CD4-positive, alpha-beta T cell treated with Interleukin-17A for 4 hours (primary cell): ENCODE data around the gene AIP.

ENCODE experiments used
- DNase-seq: peaks from one replicate; pipeline ENCODE4 v3.0.0-alpha.2; 2020; ENCODE audit warnings: mixed read lengths

Gene AIP

DNA sequence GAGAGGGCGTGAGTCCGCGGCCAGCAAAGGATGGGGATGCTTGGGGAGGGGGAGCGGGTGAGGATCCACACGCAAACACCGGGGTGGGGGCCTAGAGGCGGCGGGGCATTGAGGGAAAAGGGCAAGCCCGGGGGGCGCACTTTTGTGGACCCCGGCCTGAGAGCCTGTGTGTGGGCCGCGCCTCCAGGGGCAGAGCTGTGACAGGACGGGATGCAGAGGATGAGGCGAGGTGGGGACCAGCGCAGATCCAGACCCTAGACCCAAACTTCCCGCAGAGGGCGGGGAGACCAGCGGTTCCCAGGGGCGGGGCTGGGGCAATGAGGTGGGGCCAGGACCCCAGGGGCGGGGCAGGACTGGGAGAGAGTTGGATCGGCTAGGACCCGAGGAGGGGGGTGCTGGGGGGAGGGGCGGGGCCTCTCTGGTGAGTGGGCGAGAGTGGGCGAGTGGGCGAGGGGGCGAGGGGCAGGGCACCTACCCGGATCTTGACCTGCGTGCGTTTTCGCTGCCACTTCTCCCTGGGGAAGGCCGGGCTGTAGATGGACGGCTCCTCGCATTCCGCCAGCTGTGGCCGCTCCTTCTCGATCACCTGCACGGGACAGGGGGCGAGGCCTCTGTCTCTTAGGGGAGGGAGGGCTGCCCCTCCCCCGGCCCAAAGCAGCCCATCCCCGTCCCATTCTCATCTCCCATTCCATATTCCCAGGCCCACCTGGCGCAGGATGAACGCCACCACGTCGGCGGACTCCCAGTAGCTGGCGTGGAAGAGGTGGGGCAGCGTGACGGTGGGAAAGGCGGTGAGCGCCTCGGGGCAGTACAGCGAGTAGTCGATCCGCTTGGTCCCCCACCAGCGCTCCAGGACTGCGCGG is 11.8 kb downstream of the AIP start:
- DNase-seq, result no peak

DNA sequence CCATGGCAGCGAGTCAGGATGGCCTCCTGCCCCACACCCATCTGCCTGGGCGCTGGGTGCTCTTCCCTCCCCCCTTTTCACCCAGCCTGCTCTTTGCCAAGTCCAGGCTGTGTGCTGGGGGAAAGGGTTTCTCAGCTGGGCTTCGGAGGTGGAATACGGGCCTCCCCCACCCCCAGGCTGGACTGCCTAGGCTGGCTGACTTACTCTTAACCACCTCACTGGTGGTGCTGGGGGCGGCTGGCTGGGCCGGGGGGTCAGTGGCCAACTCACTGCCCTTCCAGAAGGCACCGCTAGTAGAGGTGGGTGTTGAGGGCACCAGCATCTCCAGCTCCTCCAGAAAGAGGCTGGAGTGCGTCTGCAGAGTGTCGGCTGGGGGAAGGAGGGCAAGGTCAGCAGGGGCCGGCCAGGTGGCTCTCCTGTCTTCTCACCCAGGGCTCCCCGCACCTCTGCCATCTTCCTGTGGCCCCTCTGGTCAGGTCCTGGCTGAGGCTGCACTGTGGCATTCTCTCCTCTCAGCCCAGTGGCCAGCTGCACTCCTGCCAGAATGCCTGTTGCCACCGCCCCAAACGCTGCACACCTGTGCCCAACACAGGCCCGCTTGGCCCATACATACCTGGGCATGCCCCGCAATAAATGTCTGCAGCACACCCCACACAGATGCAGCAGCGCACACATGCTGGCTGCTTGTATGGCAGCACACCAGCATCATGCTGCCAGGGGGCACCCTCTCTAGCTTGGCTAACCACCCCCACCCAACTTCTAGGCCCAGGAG is 12.6 kb downstream of the AIP start:
- DNase-seq, result no peak

DNA sequence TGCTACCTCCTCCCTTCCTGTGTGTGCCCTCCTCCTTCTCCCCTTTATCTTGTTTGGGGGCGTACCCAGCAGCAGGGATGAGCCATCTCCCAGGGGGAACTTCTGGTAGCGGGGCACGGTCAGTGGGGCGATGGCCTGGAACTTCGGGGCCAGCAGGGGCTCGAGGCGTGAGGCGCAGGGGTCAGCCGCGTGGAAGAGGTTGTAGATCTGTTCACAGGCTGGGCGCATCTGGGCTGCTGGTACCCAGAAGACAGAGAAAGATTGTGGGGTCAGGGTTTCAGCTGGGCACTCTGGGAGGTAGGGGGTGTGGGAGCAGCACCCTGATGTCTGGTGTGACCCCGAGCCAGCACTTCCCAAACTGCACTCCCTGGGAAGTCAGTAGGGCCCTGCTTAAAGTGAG is 13.3 kb downstream of the AIP start:
- no peak for DNase-seq

DNA sequence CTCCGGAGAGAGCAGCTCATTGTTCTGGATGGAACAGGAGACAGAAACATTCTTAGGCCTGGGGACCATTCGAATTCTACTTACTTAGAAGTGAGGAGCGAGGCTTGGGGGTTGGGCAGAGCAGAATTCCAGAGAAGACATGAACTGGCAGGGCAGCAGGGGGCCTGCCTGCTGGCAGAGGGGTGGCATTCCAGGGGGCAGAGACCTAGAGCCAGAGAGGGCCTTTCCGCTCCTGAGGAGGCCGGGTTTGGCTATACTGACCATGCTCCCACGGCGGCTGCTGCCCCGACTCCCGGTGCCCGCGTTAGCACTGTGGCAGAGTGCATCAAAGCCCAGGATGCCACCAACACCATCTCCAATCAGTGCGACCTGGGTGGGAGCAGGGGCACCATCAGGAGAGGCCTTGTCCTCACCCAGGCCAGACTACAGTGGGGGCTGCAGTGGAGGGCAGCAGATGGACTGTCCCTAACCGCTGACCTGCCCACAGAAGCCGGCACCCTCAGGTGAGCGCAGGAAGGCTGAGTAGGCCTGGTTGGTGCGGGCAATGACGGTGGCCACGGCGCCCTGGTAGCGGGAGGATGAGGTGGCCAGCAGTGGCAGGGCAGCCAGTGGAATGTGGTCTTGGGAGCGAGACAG is 14.9 kb downstream of the AIP start:
- DNase-seq, result no peak

DNA sequence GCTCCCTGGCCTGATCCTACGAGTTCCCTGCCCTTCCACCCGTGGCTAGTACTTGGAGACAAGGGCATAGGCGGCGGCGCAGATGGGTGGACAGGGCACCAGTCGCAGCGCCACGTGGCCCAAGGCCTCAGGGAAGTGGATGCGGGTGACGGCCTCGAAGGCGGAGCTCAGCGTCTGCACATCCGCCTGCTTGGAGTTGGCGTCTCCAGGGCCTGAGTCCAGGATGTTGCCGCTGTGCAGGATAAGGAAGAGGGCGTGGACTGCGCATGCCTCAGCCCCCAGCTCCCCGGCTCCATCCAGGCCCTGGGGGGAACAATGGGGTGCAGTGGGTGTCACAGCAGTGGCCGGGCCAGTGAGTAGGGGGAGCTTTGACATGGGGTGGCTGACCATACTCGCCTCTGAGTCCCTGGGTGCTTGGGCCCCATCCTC is 15.7 kb downstream of the AIP start:
- no peak for DNase-seq

DNA sequence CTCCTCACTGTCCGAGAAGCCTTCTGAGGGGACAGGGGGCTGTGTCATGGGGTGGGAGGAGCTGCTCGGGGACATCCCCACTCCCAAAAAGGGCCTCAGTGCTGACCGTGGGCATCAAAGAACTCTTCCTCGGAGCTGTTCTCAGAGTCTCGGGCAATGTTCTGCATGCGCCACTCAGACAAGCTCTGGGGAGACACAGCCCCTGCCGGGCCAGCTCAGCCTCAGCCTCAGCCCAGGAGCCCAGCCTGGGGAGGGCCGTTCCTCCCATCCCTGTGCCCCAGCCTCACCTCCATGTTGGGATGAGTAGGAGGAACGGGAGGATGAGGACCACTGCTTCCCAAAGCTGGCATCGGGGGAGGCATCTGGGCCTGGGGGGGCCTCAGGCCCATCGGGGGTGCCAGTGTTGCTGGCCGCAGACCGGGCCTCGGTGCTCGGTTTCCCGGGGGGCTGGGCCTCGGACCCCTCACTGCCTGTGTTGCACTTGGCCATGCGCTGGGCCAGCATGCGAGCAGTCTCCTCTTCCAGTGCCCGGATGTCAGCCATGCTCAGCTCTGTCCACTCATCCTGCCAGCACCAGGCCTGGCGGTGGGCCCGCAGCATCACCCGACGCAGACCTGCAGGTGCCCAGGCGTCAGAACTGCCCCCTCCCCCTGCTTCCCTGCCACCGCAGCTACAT is 17.1 kb downstream of the AIP start:
- no peak for DNase-seq

DNA sequence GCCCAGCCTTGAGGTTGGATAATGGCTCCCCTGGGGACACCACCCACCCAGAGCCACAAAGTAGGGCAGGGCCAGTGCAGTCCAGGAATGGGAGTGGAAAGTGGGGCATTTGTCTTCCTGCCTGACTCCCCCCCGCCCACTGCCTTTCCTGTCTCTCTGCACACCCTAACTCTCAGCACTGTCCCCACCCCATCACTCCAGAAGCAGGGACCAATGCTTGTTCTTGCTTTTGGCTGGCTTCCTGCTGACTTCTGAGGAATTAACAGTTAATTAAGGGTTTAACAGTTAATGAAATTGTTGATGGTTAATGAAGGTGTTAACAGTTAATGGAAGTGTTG is 17.6 kb downstream of the AIP start:
- no peak for DNase-seq

DNA sequence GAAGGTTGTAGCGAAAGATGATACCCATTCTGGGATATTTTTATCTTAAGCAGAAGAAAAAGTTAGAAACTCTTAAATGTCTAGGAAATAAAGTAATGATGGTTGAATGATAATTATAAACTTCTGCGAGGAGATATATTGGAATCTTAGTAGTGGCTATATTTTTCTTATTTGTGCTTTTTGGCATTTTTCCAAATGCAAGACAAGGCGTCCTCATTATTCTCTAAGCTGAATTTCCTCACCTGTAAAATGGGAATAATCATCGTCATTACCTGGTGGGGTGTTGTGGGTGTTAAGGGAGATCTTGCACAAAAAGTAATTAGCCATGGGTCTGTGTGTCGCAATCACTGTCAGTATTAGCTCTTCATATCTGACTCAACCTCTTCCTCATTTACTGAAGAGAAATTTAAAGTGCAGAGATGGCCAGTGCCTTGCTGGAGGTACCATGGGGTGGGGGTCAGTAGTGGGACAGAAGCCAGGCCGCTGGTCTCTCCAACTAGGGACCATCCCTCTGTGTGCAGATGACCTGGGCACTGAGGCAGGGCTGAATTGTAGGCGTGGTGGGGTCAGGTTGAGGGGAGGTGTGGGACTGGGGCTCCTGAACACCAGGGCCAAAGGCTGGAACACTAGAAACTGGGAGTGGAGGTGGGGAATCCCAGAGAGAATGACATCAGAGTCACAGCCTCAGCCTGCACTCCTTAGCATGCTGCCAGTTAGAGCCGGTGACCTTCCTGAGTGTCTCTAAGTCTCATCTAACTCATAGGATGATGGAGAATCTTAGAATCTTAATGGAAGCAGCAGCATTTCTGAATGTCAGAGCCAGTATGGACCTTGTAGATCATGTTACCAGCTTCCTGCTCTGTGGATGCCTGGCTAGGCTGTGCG is 18.2 kb downstream of the AIP start:
- DNase-seq, result no peak

DNA sequence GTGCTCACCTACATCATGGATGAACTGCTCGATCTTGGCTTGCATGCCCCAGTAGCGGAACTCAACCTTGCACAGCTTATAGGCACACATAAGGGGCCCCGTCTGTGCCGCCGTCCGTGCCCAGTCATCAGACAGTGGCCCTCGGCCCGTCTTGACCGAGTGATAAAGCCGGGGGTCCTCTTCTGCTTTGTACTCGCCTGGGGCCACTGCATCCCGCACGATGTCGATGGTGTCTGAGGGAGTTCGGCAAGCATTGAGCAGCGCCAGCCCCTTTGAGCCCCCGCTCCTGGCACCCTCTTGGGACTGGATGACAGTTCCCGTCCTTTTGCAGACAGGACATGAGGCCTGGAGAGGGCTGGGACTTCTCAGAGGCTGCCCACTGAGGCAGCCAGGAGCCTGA is 19.0 kb downstream of the AIP start:
- DNase-seq, result no peak

DNA sequence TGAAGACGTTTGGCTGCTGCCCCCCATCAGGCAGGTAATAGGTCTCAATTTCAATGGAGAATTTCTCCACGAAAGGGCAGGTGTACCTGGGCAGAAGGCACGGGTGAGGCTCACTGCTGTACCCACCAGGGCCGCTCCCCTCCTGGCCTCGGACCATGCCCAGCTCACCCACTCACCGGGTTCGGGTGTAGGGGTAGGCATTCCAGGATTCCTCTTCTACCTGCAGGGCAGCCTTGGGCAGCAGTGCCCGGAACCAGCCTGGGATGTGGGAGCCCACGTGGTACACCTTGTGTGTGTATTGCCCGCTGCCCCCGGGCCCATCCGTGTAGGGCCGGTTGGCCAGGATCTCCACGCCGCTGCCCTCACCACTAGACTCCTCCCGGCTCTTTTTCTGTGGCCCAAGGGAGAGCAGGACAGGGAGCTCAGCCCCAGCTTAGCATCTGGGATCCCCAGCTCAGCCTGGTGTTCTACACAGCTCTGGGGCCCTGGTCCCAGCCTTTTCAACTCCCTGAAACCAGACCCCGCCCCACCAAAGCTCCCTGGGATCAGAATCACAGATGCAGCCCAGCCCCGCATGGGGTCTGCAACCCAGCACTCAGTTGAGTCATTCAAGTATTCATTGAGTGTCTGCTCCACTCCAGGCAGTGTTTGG is 19.6 kb downstream of the AIP start:
- no peak for DNase-seq

DNA sequence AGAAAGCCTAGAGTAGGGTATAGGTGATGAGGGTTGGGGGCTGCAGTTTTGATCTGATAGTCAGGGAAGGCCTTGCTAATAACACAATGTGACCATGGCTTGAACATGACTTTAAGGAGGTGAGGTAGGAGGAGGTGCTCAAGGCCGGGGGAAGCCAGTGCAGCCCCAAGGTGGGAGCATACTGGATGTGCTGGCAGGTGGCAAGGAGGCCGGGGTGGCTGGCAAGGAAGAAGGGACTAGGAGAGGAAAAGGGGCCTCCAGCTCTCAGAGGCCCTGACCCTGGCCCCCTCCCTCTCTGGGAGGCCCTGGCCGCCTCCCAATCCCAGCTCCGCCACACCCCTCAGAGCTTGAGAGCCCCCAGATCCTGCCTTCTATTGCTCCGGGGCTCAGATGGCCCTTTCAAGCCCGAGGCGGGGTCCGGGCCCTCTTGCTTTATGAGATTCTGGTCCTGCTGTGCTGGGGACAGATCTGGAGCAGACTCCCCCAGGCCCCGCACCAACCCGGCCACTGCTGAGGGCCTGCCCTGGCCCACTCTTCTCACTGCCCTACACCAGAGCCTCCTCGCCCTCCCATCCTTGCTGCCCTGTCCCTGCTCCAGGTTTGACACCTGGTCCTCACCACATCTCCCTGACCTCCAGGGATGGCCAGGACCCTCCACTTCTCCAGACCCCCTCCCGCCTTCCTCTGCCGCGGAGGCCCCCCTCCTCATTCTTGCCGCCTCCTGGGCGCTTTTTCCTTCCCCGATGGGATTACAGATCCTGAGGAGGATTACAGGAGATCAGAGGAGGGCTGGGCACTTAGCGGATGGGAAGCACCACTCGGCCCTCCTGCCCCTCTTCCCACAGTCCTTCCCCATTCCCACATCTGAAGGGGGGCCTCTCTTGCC is 20.5 kb downstream of the AIP start:
- DNase-seq, result no peak

DNA sequence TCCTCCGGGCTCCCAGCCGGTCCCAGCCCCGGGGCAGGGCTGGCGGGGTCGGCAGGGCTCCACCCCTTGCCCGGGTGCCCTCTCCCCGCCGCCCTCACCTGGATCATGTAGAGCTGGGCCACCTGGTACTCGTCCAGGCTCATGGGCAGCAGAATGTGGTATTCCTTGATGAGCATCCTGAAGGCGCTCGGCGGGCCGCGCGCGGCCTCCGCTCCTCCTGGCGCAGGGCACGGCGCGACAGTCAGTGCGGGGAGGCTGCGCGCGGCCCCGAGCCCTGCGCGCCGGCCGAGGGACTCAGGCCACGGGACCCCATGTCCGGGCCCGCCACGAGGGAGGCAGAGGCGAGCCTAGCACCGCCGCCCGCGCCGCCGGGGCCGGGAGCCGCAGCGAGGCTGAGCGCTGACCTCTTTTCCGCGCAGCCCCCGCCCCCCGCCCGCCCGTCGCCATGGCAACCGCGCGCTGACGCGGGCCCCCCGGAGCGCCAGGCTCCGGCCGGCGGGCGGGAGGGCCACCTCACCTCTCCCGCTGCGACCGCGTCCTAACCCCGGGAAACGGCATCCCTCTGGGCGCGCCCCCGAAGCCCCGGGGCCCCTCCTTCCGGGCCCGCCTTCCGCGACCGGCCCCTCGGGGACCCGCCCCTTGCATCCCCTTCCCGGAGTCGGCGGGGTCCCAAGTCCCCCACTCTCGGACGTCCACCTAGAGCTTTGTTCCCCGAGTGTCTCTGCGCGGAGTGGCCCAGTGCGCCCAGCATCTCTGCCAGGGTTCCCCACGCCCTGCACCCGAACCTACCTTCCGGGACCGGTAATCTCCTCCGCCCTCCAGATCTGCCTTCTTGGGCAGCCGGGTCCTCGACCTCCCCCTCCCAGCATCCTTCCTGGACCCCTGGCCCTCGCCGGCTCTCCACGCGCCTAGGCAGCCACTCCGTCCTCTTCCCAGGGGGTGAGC is 21.5 kb downstream of the AIP start:
- DNase-seq, result peak; percentile 48

DNA sequence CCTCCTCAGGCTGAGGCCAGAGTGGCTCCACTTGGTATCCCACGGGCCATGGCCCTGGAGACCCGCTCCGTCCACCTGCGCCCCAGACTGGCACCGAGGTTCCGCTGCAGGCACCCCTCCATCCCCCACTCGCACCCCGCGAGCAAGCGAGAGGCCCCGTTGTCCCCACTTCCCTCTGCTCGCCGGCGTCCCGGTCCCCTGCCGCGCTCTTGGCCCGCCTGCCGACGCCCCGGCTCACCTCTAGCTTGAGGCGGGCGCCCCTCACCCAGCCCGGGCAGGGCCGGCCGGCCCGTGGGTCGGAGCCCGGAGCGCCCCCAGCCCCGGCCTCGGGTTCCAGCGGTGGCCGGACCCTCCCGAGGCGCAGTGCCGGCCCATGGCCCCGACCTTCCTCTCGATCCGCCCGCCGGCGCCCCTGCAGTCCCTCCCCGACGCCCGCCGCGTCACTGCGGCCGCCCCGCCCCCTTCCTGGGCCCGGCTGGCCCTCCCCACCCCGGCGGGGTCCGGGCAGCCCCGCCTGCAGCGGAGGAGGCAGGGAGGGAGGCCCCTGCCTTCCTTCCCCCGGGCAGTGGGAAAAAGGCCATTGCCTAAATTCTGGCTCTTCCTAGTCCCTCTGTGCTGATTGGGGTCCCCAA is 22.2 kb downstream of the AIP start, which contains the start of gene PITPNM1:
Gene PITPNM1 (minus strand): TSS at position 414 of the 632 bp plus-strand sequence. CDS start 1,183 bp downstream, outside the sequence.
- peak; percentile 85 for DNase-seq

DNA sequence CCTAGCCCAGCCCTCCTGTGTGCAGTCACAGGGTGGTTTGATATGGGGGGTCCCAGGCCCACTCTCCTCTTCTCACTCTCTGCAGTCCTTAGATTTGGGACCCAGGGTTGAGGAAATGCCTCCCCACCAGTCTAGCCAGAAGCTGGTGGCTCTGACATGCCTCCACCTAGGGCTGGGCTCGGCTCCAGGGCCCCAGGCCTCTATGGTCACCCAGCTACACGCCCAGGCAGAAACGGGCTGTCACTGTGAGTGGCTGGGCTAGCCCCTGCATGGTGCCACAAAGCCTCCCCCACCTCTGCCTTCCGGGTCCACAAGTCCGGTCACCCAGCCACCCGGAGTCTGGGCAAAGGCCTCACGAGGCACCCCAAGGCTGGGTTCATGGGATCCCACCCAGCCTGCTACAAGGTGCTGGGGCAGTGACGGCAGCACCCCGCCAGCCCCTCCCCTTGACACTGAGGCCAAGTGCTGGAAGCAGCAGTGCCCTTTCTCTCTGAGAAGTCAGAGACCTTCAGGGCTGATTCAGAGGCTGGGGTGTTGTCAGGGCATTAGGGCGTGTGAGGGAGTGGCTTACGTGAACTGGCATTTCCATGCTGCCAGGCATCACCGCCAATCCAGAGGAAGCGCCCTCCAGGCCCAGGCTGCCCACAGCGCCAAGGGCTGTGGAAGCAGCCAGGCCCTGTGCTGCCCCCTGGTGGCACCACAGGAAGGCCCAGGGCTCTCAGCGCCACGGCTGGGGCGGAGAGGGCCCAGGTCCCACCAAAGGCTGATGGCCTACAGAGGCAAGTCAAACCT is 23.0 kb downstream of the AIP start:
- DNase-seq, result peak; percentile 92

DNA sequence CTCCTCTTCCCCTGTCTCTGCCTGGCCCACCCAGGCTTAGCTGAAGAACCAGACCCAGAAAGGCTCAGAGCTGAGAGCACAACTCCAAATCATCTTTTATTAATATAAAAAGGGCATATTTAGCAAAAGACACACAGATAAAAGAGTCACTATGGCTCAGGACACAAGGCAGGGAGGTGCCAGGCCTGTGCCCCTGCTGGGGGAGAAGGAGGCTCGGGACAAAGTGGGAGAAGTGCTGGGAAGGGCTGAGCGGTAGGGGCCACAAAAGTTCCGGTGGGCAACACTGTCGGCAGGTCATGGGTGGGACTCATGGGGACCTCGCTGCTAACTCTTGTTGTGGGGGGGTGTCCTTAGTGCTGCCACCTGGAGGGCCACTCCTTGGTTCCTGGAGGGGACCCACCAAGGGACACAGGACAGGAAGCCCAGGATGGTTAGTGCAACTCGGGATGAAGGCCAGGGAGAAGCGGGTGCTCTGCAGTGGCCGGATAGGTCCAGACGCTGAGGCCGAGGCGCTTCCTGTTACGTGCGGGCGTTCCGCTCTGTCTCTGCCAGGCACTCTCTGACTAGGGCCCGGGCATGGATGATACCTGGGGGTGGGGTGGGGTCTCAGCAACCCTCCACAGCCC is 23.7 kb downstream of the AIP start:
- DNase-seq, result no peak

DNA sequence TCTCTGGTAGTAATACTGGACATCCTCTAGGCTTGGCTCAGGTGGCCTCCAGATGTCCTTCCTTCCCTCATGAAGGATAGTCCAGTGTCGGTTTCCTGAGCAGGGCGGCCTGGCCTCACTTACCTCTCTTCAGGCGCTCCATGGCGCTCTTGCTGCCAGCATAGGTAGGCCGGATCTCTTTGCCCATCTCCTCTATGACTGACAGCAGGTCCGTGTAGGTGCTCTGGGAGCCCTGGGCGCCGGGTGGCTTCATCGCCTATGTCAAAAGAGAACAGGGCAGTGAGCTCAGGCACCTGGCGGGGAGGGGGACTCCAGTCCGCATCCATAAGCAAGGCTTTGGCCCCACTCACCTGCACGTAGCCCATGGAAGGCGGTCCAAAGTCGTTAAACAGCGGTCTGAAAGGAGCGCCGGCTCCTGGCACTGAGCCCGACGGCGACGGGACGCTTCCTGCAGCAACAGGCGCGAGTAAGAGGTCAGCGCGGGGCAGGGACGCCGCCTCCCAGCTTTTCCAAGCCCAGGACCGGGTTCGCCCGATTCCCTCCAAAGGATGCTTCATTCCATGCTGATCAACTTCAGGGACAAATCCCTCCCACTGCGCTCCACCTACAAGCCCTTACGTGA is 24.5 kb downstream of the AIP start:
- DNase-seq, result no peak
